Neural crest cell (in vitro differentiated cells): ENCODE measurements around the gene NT5DC3. TPM values are rescaled to one million over a fixed set of nuclear protein-coding genes. Genes with fewer than 3 reads are reported as not detected.
A peak's percentile ranks its signal among the peaks of the same experiment; 100 is the strongest.

ENCODE experiments used
- DNase-seq: peaks from one replicate; pipeline ENCODE4 v3.0.0; 2021; ENCODE audit warnings: low read depth, mixed read lengths, low spot score
- H3K27ac Mint-ChIP-seq: one replicate; pipeline ENCODE4 v1.8.0; 2021; ENCODE audit warnings: mild to moderate bottlenecking, mixed read lengths; ENCODE audit not compliant: unreplicated experiment
- H3K27me3 Mint-ChIP-seq: 2 replicates; pipeline ENCODE4 v1.8.0; 2021; ENCODE audit warnings: low read depth, mild to moderate bottlenecking, mixed read lengths
- H3K36me3 Mint-ChIP-seq: 2 replicates; pipeline ENCODE4 v1.8.0; 2021; ENCODE audit warnings: low read depth, mild to moderate bottlenecking, mixed read lengths
- H3K4me1 Mint-ChIP-seq: 2 replicates; pipeline ENCODE4 v1.8.0; 2021; ENCODE audit warnings: mixed read lengths
- H3K4me3 Mint-ChIP-seq: one replicate; pipeline ENCODE4 v1.8.0; 2021; ENCODE audit warnings: mild to moderate bottlenecking, mixed read lengths
- H3K9me3 Mint-ChIP-seq: 2 replicates; pipeline ENCODE4 v1.8.0; 2021; ENCODE audit warnings: mixed read lengths
- total RNA-seq: library from RNA; stranded (reverse); gene quantifications from 2 replicates; pipeline ENCODE4 v1.2.1, GENCODE V29; 2021
- TF ChIP-seq, protein P1 (sequence below): fragments of 200-600 bp; sonication (generic); conservative IDR thresholded peaks from 2 replicates; pipeline ENCODE4 v1.5.0; 2021; ENCODE audit warnings: antibody characterized with exemption, mild to moderate bottlenecking

NT5DC3 gene
- total RNA-seq, 1 donor from 2014 or later = 14.4 TPM

DNA sequence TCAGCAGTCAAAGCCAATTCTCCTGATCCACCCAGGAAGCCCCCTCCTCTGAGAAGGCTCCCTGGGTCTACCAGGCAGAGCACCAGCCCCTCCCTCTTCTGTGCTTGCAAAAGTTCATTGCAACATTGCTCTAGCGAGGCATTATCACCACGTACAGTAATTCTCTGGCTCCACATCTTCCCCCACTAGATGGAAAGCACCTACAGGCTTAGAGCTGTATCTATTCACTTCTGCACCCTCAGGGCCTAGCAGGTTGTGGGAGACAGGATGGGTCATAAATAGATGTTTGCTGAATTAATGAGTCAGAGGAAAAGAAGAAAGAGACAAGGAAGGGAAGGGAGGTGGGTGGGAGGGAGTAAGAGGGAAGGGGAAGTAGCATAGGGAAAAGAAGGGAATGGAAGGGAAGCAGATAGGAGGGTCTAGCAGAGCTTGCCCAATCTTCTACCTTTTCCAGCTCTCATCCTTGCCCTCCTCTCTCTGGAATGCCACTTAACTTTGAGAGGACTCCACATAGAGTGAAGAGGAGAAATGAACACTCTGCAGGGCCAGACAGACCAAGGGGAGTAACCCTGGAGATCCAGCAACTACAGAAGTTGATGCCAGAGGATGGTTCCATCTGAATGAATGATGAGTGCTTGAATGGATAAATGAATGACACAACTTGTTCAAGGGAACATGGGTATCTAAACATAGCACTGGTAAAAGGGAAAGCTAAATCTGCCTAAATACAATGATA lies 42.0 kb upstream of the NT5DC3 start:
- Mint-ChIP-seq H3K9me3 (no peaks in the 10 kb centered on the region), H3K27me3 (no peaks in the 10 kb centered on the region), H3K4me3 (no peak overlapping the region), H3K27ac (no peak overlapping the region), H3K36me3 (no peaks in the 10 kb centered on the region), H3K4me1 (peaks cover 8% of the 10 kb centered on the region)
- DNase-seq = no peak
- TF ChIP-seq, protein P1, sequence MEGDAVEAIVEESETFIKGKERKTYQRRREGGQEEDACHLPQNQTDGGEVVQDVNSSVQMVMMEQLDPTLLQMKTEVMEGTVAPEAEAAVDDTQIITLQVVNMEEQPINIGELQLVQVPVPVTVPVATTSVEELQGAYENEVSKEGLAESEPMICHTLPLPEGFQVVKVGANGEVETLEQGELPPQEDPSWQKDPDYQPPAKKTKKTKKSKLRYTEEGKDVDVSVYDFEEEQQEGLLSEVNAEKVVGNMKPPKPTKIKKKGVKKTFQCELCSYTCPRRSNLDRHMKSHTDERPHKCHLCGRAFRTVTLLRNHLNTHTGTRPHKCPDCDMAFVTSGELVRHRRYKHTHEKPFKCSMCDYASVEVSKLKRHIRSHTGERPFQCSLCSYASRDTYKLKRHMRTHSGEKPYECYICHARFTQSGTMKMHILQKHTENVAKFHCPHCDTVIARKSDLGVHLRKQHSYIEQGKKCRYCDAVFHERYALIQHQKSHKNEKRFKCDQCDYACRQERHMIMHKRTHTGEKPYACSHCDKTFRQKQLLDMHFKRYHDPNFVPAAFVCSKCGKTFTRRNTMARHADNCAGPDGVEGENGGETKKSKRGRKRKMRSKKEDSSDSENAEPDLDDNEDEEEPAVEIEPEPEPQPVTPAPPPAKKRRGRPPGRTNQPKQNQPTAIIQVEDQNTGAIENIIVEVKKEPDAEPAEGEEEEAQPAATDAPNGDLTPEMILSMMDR = no peak

DNA sequence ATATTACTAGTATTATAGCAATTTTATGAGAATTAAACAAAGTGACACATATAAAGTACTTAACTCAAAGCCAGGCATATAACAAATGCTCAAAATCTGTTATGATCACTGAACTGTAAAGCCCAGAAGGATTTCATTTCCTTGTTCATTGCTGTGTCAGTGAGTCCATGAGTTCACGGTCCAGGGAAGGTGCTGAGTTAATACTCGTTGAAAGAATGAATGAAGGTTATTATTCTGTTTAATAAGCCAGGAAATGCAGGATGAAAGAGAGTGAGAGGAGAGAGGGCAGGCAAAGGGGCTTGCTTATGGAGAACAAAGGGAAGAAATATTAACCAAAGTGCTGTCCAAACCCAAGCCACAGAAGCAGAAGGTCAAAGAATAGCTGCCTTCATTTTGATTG lies 40.2 kb upstream of the NT5DC3 start:
- peaks cover 11% of the 10 kb centered on the region for H3K4me1 Mint-ChIP-seq
- no peak overlapping the region for H3K4me3 Mint-ChIP-seq
- no peak overlapping the region for H3K27ac Mint-ChIP-seq
- no peak for DNase-seq
- H3K36me3 Mint-ChIP-seq = no peaks in the 10 kb centered on the region
- no peaks in the 10 kb centered on the region for H3K27me3 Mint-ChIP-seq
- peaks cover 2% of the 10 kb centered on the region for H3K9me3 Mint-ChIP-seq
- TF ChIP-seq, protein P1 = no peak

DNA sequence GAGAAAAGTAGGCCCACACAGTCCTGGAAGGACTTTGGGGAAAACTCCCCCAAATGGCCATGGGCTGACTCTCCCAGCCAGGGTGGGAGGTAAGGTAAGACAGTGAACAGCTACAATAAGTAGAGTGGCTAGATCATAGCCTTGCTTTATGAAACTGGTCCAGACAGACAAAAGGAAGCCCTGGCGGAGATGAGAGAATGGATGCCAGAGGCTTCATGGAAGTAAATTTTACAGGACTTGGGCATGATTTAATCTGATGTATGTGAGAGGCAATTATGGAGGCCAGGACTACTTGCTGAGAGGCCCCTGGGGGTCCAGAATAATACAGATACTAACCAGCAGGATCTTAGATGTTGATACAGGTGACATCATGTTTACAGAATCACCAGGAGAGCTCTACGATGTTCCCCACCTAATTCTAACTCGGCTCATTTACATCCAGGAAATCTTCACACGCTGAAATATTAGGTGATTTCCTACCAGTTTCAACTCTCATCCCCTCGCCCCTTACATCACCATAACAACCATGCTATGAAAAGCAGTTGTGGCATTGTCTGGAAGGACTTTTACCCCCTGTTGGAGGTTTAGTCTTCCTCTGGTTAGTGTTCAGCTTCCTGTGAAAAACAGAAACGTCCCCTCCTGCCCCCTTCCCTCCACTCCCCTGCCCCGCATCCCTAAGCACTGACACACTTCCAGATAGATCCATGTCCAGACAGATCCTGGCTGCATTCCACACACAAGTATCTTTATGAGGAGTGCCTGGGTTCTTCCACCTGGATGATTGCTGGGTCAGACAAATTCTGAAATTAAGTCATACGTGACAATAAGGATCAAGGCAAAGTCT lies 39.5 kb upstream of the NT5DC3 start:
- peak overlapping the region; percentile 12 for H3K27ac Mint-ChIP-seq
- peaks cover 2% of the 10 kb centered on the region for H3K9me3 Mint-ChIP-seq
- H3K4me1 Mint-ChIP-seq = peaks cover 11% of the 10 kb centered on the region
- TF ChIP-seq, protein P1 = no peak
- H3K27me3 Mint-ChIP-seq = no peaks in the 10 kb centered on the region
- H3K36me3 Mint-ChIP-seq = no peaks in the 10 kb centered on the region
- H3K4me3 Mint-ChIP-seq = no peak overlapping the region
- DNase-seq = no peak

DNA sequence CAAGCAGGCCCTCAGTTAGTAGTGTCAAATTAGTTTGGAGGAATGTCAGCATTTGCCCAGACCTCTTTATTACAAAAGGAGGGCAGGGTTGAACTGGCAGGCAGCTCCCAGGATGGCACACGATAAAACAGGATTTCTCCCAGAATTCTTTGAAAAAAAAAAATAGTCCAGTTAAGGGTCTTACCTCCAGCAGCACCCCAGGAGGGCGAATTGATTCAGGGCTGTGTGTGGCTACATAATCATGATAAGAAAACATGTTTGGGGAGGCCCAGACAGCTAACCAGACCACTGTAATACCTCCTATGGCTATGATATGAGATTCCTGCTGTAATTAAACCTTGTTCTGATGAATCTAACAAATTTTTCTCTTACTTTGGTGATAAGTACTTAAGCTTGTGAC lies 38.8 kb upstream of the NT5DC3 start:
- H3K4me3 Mint-ChIP-seq = no peak overlapping the region

DNA sequence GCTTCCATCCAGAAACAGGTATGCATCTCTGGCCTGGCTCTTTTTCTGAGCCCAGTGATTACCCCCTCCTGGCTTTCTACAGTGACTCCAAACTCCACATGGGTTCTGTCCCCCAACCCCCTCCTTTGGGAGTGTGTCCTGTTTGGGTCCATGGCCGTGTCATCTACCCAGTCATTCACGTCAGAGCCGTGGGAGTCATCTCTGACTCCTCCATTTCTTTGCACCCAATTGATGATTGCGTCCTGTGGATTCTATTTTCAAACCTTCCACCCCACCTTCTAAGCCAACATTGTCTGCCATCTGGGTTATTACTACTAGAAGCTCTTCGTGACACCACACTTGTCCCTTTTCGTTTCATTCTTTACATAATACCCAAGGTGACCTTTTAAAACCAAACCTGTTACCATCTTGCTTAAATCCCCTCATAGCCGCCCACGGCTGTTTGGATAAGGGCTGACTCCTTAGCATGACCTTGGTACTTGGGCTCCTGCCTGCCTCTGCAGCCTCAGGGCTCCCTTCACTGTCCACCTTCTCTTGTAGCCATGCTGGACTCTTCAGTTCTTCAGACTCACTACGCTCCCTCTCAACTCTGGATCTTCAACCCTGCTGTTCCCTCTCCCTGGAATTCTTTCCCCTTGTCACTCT lies 38.1 kb upstream of the NT5DC3 start:
- peaks cover 2% of the 10 kb centered on the region for H3K9me3 Mint-ChIP-seq
- no peak for DNase-seq

More for the DNA sequence above, 38.8 kb upstream of the NT5DC3 start:
- no peaks in the 10 kb centered on the region for H3K36me3 Mint-ChIP-seq
- H3K27me3 Mint-ChIP-seq = no peaks in the 10 kb centered on the region
- no peak overlapping the region for H3K27ac Mint-ChIP-seq
- no peak for DNase-seq
- TF ChIP-seq, protein P1 = no peak
- H3K9me3 Mint-ChIP-seq = peaks cover 2% of the 10 kb centered on the region
- H3K4me1 Mint-ChIP-seq = peaks cover 11% of the 10 kb centered on the region

More for the DNA sequence above, 38.1 kb upstream of the NT5DC3 start:
- H3K36me3 Mint-ChIP-seq = no peaks in the 10 kb centered on the region
- no peaks in the 10 kb centered on the region for H3K27me3 Mint-ChIP-seq
- no peak overlapping the region for H3K4me3 Mint-ChIP-seq
- TF ChIP-seq, protein P1 = no peak
- H3K27ac Mint-ChIP-seq = no peak overlapping the region
- H3K4me1 Mint-ChIP-seq = peaks cover 11% of the 10 kb centered on the region
